GM19452 (cell line): ENCODE measurements around the gene PRPH.
"Not testable (repeated sequence)": the region's sequence is repeated elsewhere in the genome, so short reads cannot be mapped to it uniquely, and the experiment has no call there.

Experiments
- ATAC-seq: cut with Tn5 transposase; IDR thresholded peaks from one replicate; pipeline ENCODE4 v1.9.1; 2021; ENCODE audit not compliant: unreplicated experiment

PRPH gene

GRCh38 chr12:49276304-49277290, 18.4 kb upstream of the PRPH start:
- no peak for ATAC-seq

DNA sequence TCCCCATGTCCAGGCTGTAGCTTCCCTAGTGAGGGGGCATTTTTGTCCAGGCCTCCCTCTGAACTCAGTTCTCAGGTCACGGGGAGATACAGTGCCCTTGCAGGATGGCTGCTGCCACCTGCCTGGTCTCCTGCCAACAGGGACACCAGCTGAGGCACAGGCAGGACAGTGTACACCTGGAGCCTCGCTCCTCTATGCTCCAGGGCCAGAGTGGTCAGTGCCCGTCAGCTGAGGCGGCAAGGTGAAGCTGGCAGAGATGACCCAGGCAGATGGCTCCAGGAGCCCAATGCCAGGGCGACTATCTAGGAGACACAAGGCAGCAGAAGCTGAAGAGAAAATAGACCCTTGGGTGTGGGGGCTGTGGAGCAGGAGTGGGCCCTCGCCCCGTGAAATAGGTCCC, 17.5 kb upstream of the PRPH start:
- ATAC-seq: no peak

DNA sequence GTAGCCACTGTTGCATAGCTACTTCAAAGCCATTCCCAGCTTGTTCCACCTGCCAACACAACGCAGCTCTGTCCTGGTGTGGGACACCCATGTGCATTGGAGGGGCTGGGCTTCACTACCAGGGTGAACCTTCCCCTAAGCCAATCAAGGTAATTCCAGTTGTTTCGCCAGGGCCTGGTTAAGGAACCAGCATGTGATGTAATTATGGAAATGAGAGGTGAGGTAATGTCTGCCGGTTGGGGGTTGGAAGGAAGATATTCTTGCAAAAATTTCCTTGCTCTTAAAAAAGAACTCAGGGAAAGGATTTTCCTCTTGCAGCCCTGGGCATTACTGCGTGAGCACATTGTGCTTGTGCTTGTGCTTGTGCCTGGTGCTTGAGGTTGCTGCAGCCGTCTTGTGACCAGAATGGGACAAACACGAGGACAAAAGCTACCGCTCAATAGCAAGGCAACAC, 15.2 kb upstream of the PRPH start:
- no peak for ATAC-seq

DNA sequence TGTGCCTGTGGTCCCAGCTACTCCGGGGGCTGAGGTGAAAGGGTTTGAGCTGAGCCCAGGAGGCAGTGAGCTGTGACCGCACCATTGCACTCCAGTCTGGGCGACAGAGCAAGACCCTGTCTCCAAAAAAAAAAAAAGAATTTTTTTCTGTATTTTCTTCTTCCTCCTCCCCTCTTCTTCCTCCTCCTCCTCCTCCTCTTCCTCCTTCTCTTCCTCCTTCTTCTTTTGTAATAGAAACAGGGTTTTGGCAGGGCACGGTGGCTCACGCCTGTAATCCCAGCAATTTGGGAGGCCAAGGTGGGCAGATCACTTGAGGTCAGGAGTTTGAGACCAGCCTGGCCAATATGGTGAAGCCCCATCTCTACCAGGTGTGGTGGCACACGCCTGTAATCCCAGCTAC, 14.4 kb upstream of the PRPH start:
- ATAC-seq: not testable (repeated sequence)

- ATAC-seq: no peak
These were observed 12.6 kb upstream of the PRPH start for GRCh38 chr12:49282302-49282701.

DNA sequence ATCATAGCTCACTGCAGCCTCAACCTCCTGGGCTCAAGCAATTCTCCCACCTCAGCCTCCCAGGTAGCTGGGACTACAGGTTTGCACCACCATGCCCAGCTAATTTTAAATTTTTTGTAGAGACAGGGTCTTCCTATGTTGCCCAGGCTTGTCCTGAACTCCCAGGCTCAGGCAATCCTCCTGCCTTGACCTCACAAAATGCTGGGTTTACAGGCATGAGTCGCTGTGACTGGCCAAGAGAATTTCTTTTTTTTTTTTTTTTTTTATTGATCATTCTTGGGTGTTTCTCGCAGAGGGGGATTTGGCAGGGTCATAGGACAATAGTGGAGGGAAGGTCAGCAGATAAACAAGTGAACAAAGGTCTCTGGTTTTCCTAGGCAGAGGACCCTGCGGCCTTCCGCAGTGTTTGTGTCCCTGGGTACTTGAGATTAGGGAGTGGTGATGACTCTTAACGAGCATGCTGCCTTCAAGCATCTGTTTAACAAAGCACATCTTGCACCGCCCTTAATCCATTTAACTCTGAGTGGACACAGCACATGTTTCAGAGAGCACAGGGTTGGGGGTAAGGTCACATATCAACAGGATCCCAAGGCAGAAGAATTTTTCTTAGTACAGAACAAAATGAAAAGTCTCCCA, 12.1 kb upstream of the PRPH start:
- ATAC-seq: not testable (repeated sequence)

GRCh38 chr12:49283541-49284429, 11.2 kb upstream of the PRPH start:
- no peak for ATAC-seq

GRCh38 chr12:49284672-49285071, 10.3 kb upstream of the PRPH start:
- ATAC-seq: no peak

DNA sequence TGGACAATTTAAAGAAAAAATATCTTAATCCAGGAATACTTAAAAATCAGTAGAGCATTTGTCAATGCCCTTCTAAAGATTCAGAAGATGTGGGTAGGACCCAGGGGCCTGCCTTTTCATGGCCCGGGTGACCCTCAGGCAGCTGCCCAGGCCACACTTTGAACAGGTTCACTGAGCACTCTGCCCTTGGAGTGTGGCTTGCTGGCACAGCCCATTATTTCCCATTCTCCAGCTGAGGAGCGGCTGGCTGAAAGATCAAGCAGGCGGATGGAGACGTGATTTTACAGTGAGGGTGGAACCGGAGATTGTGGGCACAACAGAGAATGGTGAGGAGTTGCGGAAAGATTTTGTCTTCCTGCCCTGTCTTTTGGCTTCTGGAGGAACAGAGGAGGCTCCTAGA, 7.1 kb upstream of the PRPH start:
- ATAC-seq: no peak

GRCh38 chr12:49288412-49288853, 6.5 kb upstream of the PRPH start:
- ATAC-seq: no peak

- ATAC-seq: no peak
These were observed 5.9 kb upstream of the PRPH start for GRCh38 chr12:49288922-49289555.

DNA sequence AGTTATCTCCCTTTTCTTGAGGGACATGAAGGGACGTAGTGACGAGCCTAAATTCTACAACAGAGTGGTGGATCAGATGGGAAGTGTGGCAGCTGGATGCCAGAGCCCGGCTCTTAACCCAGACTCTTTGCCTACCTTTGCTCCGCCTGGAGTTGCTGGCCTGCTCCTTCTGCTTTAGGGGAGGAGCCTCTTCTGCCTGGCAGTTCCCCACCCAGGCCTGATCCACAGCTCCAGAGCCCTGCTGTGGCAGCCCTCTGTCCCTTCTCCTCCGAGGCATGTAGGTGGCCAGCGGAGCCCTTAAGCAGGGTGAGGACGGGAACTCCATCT, 2.3 kb upstream of the PRPH start:
- no peak for ATAC-seq

DNA sequence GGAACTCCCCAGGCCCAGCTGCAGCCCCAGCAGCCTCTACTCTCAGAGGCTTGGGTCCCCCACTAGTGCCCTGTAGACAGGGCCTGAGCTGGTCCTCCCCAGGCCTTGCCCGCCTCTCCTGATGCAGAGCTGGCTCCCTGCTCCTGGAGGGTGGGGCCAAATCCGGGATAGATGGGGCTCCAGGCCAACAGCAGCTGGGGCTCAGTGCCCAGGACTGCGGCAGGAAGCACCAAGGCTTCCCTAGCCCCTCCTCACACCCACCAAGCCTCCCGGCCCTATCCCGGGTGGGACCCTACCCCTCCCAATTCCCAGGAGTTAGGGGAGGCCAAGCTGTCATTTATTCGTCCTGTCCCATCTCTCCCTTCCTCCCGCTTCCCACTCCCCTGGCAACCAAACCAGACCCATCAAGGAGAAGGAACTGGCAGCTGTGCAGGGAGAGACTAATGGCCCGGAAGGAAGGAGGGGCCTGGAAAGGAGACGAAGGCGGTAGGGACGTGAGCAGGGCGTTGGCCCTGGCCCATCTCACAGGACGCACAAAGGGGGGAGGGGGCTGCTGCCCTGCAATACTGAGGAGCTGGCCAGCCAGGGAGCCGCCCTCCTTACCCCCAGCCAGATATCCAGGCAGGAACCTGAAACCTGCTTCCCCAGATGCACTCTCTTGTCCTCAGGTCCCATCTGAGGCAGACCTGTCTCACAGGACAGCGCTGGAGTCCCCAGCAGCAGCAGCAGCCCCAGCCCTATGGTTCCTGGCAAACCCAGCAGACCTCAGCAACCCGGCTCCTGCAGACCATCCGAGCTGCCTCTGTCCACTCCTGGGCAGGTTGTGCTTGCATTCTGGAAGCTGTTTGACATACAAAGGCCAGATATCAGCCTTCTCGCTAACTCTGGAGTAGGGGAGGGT, 1.6 kb upstream of the PRPH start:
- no peak for ATAC-seq

DNA sequence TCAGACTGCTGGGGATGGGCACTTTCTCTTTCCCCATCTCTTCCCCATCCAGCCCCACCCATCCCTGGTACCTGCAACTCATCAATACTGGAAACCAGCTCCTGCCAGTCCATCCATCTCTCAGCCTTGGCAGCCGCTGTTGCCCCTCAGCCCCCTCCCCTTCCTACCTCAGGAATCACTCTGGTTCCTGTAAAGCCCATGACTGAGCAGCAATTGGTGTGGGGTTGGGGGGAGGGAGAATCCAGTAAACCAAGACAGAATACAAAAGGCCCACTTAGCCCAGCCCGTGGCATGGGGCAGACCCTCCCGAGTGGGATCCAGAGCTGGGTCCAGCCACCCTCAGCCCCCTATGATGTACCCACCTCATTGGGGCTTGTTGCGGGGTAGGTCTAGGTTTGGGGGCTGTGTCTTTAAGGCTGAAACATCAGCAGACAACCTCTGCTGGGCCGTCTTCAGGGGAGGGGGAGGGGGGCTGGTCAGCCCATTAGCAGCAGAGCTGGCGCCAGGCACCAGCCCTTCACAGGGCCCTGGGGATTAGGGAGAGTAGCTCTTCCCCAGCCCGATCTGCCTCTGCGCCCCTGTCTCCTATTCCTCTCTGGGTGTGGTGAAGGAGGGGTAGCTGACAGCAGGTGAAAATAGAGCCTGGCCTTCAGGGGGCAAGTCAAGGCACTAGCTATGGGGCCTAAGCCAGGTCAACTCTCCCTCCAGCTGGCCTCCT, 702 bp upstream of the PRPH start:
- no peak for ATAC-seq

DNA sequence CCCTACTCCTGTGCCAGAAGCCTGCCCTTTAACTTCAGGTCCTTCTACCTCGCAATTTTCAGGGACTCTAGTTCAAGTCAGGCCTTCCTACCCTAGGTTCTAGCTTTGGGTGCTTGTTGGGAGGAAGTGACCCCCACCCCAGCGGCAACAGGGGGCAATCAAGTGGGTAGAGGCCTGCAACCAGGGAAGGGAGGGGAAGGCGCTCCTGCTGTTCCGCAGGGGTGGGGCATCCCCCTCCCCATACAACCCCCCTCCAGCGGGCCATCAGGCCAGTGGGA, 204 bp upstream of the PRPH start:
- no peak for ATAC-seq

DNA sequence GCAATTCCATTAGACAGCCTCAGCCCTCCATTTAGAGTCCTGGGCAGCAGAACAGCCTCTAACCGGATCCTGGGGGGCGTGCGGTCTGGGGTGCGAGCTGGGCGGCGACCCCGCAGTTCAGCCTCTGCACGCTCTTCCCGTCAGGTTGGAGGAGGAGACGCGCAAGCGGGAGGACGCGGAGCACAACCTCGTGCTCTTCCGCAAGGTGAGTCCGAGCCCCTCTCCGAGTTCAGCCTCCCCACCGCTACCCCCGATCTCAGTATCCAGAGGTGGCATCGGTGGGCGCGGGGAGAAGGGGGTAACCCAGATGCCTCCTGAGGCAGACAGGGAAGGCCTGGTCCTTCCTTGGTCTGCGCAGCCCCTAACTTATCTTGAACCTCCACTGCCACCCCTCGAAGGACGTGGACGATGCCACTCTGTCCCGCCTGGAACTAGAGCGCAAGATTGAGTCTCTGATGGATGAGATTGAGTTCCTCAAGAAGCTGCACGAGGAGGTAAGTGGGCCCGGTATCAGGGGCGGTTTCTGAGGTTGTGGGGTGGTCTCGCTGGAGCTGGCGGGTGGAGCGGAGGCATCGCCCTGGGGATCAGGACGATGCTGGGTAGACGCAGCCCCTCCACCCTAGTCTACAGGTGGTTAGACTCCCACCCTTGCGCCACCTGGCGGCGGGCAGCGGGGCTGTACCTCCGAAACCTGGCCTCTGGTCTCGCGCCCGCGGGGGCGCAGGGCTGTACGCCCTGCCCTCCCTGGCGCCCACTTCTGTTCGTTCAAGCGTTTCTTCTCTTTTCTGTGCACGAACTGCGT, 1.3 kb downstream of the PRPH start:
- ATAC-seq: no peak

GRCh38 chr12:49296836-49297694, 2.1 kb downstream of the PRPH start:
- no peak for ATAC-seq

DNA sequence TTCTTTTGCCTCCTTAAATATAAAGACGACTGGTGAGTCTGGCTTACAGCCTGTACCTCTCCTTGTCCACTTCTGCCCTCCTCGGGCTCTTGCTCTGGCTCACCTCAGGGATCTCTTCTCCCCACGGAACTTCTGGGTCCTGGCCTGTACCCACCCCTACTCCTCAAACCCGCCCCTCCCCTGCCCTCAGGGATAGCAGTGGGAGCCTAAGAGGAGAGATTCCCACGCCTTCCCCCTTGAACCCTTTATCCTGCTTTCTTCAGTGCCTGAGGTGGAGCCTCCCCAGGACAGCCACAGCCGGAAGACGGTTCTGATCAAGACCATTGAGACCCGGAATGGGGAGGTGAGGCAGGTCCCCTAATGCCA, 2.7 kb downstream of the PRPH start:
- ATAC-seq: no peak
